KG1 (cell line): ENCODE data around the gene NLE1.
"Not testable (repeated sequence)": the region's sequence is repeated elsewhere in the genome, so short reads cannot be mapped to it uniquely, and the experiment has no call there.

ENCODE experiments used
- DNase-seq: peaks from one replicate; lab custom pipeline; 2025; lab: John Stamatoyannopoulos, UW

The NLE1 gene

DNA sequence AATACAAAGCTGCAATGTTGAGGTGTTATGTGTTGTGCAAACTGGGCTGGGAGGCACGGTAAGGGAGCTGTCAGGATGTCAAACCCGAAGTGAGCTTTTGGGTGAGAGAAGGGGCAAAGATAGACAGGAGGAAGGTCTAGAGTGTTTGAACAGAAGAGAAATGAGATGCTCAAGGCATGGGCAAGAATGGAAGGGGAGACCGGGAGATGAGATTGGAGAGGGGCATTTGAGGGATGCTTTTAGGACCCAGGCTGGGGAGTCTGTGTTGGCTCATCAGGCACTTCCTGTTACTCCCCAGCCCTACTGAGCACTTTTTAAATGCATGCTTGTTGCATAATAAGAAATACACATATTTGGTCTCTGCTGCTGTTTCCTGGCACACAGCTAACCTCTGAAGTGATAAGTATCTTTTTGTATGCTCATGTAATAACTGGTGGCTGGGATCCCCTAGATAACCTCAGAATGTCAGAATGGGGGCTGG is 19.2 kb upstream of the NLE1 start:
- DNase-seq = no peak

DNA sequence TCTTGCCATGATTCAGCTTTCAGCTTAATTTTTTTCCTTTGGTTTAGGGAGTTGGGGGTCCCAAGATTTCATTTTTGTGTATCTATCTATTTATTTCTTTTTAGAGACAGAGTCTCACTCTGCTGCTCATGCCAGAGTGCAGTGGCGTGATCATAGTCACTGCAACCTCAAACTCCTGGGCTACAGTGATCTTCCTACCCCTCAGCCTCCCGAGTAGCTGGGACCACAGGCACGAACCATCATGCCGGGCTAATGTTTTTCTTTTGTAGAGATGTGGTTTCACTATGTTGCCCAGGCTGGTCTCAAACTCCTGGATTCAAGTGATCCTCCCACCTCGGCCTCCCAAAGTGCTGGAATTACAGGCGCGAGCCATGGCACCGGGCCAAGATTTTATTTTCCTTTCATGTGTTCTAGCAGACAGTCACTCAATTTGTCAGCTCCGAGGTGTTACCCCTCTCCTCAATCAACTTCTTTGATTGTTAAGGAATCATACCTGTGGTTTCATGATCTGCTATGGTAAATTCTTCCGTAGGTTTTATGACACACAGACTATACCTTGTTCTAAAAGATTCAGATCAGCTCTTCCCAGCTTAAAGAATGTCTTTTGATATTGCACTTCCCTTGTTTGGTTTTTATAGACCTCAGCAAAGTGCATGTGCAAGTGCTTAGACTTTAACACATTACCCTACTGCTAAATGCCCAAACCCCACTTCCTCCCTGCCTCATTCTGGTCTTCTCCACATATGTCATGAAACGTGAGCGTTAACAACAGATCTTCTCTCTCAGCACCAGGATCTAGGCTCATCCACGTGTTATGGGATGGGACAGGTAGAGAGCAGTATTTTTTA is 18.5 kb upstream of the NLE1 start:
- no peak for DNase-seq

GRCh38 chr17:35159940-35160339 is 17.8 kb upstream of the NLE1 start:
- no peak for DNase-seq

- no peak for DNase-seq
Observed at GRCh38 chr17:35155246-35155645, 13.1 kb upstream of the NLE1 start.

GRCh38 chr17:35154196-35155165 is 12.4 kb upstream of the NLE1 start:
- DNase-seq = no peak

- no peak for DNase-seq
Observed at GRCh38 chr17:35152421-35153140, 10.5 kb upstream of the NLE1 start.

GRCh38 chr17:35151080-35151479 is 9.0 kb upstream of the NLE1 start:
- DNase-seq = not testable (repeated sequence)

DNA sequence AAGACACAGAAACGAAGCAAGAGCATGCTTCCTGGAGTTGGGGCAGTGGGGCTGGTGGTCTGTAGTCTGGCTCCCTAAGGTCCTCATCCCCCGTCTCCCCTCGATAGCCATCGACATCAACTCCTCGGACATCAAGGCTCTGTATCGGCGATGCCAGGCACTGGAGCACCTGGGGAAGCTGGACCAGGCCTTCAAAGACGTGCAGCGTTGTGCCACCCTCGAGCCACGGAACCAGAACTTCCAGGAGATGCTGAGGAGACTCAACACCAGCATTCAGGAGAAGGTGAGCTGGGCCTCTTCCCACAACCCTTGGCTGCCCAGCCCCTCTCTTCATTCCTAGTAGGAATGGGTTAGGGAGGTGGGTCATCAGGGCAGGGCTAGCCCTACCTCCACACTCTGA is 7.8 kb upstream of the NLE1 start:
- DNase-seq = no peak

DNA sequence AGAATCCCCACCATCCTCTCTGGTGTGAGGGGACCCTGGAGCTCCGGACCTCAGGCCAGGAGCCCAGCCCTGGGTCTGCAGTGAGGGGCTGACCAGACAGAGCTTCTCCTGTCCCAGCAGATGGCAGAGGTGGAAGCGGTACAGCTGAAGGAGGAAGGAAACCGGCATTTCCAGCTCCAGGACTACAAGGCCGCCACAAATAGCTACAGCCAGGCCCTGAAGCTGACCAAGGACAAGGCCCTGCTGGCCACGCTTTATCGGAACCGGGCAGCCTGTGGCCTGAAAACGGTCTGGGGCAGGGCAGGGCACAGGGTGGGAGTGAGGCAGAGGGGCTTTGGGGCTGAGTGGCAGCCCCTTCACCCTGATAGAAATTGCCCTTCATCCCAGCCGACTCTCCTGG is 6.0 kb upstream of the NLE1 start:
- DNase-seq = no peak

DNA sequence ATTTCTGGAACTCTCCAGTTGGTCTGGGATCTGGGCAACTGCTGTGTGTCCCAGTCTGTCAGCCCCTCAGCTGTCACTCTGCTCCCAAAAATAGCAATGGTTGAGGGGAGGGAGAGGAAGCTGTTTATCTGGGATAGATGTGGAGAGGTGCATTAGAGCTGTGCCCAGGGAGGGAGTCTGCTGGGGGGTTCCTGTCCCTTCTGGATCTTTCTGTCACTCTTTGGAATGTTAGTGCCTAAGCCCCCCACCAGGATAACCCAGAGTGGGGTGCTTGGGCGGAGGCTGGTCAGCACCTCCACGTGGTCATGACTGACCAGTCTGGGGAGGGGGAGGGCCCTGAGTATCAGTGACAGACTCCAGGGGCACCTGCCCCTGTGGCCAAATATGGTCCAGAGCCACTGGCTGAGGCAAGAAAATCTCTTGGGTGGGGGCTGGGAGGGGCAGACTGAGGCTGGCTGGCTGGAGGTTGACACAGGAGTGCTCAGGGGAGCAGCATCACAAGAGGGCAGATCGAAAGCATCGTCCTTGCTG is 5.3 kb upstream of the NLE1 start, which contains the start of gene UNC45B:
UNC45B (plus strand) TSS at position 443 of the 531 bp plus-strand sequence. CDS start 447 bp downstream, outside the sequence.
- no peak for DNase-seq

GRCh38 chr17:35146214-35146833 is 4.2 kb upstream of the NLE1 start:
- no peak for DNase-seq

GRCh38 chr17:35144840-35145239 is 2.7 kb upstream of the NLE1 start:
- DNase-seq = no peak

DNA sequence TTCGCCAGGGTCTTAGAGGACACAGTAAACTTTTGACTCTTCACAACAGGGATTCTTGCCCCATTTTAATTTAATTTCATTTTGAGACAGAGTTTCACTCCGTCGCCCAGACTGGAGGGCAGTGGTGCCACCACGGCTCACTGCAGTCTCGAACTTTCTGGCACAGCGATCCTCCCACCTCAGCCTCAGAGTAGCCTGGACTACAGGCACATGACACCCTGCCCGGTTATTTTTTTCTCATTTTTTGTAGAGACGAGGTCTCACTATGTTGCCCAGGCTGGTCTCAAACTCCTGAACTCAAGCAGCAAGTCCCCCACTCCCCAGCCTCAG is 329 bp upstream of the NLE1 start:
- no peak for DNase-seq

DNA sequence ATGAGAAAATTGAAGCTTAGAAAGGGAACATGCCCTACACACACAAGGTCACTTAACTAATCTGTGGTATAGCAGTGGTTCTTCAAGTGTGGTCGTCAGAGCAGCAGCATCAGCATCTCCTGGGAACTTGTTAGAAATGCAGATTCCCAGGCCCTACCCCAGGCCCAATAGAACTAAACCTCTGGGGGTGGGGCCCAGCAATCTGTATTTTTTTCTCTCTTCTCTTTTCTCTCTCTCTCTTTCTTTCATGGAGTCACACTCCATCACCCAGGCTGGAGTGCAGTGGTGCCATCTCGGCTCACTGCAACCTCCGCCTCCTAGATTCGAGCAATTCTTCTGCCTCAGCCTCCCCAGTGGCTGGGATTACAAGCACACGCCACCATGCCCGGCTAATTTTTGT is 3.9 kb downstream of the NLE1 start:
- no peak for DNase-seq

DNA sequence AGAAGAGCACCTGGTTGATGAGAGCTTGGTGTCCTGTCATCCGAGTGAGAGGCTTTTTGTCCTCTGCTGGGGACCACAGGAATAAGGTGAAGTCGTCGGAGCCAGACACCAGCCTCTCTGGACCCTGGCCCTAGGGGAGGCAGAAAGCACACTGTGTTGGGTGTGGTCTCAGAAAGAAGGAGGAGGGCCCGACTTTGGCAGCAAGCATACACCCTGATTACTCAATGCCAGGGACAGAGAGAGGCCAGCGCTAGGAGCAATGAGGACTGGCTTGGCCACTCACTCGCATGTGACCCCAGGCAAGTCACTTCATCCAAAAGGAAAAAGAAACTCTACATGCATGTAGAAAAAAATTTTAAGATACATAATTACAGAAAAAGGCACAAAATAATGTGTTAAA is 6.8 kb downstream of the NLE1 start:
- no peak for DNase-seq

DNA sequence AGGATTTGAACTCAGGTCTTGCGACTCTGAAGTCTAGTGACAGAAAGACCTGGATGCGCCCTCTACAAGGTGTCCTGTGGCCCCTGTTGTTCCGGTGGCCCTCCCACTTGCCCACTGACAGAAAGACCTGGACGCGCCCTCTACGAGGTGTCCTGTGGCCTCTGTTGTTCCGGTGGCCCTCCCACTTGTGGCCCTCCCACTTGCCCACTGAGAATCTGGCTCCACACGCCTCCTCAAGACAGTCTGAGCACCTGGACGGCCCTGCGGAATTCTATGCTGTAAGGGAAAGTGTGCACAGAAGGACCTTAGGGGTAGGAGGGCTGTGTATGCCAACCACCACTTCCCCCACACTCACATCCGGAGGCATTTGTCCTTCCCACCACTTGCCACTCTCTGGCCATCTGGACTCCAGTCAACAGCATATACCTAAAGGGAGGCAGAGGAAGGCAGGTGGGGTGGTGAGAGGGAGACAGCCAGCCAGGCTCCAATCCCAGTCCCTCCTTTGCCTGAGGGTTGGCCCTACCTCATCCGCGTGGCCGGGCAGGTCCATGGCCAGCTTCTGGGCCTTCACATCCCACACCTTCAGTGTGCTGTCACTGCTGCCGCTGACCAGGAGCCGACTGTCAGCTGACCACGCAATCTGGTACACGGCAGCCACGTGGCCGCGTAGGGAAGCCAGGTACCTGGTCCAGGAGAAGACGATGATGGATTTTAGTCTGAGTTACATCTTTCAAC is 9.1 kb downstream of the NLE1 start:
- no peak for DNase-seq

DNA sequence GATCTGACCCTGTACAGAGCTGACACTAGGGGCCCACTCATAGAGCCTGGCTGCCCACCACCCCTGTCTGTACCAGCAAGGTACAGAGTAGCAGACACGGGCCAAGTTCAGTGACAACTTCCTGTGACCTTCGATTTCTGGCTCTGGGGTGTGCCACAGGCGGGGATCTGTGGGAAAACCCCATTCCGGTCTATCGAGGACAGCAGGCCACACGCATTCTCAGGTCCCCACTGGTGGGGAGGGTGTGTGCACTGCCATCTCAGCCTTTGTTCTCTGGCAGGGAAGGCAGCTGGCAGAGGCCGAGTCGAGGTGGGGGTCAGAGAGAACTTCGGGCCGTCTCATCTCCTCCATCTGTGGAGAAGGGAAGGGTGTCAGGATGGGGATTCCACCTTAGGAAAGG is 10.0 kb downstream of the NLE1 start:
- no peak for DNase-seq

GRCh38 chr17:35130392-35130791 is 11.7 kb downstream of the NLE1 start:
- no peak for DNase-seq

DNA sequence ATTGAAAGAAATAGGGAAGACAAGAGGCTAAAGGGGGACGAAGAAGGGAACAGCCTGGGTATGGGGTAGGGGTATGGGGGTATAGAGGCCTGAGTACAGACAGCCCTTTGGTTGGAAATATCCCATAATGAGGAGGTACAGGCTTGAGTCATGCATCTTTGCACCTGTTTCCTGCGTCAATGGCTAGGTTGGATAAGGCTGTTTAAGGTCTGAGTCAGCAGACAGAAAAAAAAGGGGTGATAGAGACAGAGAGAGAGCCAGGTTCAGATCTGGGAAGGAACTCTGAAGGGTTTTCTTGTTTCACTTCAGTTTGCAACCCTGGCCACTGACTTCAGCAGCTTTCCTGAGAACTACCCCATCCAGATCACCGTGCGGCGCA is 12.1 kb downstream of the NLE1 start:
- DNase-seq = no peak

DNA sequence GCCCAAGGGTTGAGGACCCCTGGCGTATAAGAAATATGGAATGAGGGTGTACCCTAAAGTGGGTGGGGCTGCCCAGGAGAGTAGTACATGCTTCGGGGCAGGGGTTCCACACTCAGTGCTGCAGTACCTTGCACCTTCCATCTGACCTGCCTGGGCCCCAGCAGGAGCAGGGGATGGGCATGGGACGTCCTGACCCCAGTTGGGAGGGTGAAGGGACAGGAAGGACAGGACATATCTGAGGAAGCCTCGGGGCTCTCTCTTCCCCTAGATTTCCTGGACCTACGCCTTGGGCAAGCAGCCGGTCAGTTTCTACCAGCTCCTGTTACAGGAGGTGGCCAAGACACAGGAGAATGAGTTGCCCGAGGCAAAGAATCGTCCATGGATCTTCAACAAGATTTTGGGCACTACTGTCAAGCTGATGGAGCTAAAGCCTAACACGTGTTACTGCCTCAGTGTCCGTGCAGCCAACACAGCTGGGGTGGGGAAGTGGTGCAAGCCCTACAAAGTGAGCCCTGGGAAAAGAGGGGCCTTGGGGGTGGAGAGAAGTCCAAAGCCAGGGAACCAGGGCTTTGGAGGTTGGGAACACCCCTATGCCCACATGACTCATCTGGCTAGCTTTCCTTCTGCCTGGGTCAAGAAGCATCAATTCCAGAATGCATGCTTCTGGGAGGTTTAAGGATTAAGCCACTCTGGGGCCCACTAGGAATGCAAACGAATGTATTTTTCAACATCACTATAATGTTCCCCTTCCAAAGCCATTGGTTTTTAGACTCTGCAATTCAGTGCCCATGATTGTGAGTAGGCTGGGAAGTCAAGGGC is 12.7 kb downstream of the NLE1 start:
- no peak for DNase-seq
